NCI-H1092 treated with DMSO at 0.1 percent for 48 hours (cell line): ENCODE results near the gene FGFBP1.

ENCODE experiments used
- DNase-seq: peaks from one replicate; lab custom pipeline; 2025; lab: John Stamatoyannopoulos, UW

Gene FGFBP1

DNA sequence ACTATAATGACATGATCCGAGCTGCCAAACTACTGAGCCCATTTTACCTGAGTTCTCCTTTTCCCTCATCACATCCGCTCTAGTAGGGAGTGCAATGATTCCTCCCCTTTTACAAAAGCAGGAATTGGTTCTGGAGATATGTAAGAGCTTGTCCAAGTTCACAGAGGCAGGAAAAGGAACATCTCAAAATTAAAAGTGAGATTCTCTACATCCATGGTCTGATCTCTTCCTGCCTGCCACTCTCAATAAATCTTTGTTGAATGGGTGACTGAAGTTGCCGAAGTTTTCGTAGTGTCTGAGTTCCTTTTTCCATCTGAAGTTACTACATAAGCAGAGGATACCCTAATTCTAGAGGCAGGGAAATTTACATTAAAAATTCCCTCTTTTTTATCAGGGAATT lies at the start of gene FGFBP1:
Gene FGFBP1, minus strand, starts transcription at position 101 of the 400 bp plus-strand sequence. CDS start 2,108 bp downstream, outside the sequence.
- DNase-seq: no peak

DNA sequence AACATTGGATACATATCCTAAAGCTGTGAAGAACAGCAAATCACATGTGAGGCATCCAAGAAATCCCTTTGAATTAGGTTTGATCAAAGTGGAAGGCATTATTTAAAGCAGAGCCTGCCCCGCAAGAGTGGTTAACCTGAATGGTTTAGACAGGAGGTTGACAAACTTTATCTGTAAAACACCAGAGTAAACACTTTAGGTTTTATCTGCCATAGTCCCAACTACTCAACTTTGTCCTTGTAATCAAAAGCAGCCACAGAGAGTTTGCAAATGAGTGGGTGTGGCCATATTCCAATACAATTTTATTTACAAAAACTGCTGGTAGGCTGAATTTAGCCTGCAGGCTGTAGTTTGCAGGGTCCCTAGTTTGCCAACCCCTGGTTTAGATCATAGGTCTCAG lies 49.7 kb upstream of the FGFBP1 start:
- no peak for DNase-seq

GRCh38 chr4:15986907-15987306 lies 48.4 kb upstream of the FGFBP1 start:
- no peak for DNase-seq

- no peak for DNase-seq
Observed at GRCh38 chr4:15983610-15984009, 45.1 kb upstream of the FGFBP1 start.

- no peak for DNase-seq
Observed at GRCh38 chr4:15982842-15983524, 44.4 kb upstream of the FGFBP1 start.

DNA sequence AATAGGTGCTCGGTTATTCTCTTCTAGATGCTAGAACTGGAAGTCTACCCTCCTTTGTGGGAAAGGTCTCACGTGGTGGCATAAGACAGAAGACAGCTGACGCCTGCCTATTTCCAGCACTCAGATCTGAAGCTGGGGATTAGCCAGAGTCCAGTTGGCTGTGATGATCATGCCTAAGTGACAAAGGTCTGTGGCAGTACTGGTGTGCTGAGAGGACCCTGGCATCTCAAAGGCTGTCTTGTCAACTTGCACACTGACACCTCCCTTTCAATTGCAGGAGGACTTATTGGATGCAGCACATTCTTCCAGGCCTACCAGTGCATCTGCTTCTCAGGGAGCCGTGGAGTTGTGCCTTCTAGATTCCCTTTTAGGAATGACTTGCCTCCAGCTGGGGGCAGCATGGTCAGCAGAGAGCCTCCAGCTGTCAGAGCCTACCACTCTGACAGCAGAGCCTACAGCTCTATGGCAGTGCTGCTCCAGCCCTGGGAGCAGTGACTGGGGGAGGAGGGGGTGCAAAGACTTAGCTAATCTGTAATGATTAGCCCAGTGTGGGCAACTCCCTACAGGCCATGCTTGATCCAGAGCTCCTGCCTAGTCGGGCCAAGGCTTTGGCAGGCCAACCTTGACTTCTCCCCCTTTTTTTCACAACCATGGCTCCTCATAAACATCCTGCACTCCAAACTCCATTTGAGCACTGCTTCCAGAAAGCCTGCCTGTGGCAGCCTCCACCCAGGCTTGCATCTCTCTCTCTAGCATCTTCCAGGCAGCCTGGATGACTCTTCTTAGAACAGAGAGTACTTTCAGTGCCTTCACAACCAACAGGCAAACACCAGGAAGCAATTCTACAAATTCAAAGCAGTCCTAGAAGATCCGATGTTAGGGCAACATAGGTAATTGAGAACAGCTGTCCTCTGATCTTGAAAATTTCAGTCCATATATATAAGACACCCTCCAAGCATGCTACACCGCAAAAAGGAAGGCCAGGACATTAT lies 38.2 kb upstream of the FGFBP1 start:
- DNase-seq: no peak

- DNase-seq: no peak
Observed at GRCh38 chr4:15971068-15971801, 32.7 kb upstream of the FGFBP1 start.

DNA sequence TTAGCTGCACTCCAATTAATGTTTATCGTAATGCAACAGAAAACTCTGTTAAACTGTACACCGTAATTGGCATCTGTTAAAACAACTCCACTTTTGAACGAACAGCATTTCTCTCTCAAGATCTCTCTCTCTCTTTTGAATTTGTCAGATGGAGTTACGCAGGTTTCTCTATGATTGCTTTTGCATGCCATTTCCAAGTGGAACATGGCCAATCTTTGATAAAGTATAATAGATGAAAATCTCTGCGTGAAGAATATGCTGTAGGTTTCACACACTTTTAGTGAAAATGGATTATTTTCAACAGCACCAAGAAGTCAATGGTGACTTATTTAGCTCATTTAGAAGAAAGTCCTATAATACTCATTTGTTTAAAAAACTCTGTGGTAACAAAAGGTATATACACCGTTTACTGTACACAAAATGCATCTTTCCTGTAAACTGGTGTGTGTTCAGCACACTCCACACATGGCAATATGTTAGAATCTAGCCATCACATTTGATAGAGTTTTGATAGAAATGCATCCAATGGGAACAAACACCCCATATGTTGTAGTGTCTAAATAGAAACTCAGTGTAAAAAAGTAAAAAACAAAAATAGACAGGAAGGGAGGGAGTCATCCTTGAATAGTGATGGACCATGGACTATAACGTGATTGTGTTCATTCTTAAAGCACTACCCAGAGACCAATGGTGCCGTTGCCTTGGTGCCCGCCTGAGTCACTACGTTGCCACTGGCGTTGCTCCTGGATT lies 30.2 kb upstream of the FGFBP1 start:
- DNase-seq: no peak

DNA sequence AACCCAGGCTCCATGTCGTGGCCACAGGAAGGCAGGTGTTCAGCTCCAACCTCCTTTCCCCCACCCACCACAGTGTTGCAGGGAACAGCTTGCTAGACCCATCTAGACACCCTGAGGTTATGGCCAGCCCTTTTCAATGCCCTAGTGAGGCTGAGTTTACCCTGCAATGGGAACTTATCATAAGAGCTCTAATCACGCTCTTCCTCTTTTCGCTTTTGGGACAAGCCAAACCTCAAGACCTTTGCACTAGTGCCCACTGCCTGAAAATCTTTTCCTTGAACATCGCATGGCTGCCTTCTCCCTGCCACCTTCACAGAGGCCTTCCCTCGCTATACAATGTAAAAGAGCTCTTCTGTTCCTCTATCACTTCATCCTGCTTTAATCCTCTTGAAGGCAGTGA lies 26.8 kb upstream of the FGFBP1 start:
- no peak for DNase-seq

- no peak for DNase-seq
Observed at GRCh38 chr4:15964159-15964558, 25.6 kb upstream of the FGFBP1 start.

DNA sequence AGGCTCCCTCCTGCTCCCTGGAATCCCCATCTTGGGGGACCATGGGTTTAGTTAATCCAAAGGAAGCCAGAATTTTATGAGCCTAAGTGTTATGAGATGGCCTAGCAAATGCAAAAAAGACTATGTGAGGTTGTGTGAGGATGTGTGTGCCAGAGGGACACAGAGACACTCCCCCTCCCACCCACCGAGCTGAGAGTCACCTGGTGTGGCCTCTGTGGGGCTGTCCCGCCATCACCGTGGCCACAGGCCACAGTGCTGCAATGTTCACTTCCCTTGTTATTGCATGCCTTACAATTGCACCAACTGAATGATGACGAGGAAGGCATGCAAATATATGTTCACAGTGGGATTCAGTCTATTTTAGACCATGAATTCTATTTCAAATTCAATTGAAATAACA lies 25.0 kb upstream of the FGFBP1 start:
- DNase-seq: no peak

DNA sequence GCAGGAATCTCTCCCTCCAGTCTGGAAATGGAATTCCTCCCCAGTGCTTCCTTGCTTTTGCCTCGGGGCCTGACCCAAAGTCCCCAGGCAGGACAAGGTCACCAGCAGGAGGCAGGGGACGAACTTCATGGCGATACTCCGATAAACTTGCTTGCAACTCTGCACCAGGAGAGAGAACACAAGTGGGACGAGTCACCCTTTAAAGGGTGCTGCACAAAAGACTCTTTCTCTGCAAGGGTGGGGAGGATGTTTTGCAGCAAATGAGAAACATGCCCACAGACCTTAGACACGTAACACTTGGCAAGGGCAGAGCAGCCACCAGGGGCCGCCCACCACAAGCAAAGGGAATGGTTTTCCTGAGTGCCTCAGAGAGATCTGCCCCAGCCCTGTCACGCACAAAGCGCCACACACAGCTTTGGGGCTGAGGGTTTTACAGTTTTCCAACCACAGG lies 24.5 kb upstream of the FGFBP1 start, which contains the start of gene FGFBP2:
Gene FGFBP2, minus strand, starts transcription at position 175 of the 451 bp plus-strand sequence. Its CDS starts 46 bp downstream, at position 129.
- DNase-seq: peak; percentile 35

DNA sequence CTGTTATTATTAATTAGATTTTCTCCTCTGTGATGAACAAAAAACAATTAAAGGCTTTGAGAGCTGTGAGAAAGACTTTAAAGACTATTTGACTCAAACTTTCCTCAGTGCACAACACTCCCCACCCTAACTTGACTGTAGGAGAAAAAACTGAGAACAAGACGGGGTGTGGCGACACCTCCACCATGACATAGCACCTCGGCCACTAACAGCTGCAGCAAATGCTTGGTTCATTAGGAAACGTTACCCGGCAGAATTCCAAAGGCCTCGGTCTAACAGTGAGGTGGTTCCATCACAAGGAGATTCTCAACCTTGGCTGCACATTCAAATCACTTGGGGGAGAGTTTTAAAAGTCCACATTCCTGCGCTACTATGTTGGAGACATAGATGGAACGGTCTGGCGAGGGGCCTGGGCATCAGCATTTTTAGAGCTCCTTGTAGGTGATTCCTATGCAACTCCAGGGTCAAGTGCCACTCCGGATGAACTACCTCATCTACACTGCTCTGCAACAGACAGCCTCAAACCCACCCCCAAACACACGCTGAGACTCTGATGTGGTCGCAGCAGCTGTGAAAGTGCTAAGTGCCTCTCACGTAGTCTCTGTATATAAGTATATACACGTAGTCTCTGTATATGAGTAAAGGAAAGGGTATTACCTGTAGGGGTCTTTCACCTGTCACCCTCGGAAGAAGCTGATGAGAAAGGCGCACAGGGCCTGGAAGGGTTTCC lies 23.4 kb upstream of the FGFBP1 start:
- DNase-seq: no peak

DNA sequence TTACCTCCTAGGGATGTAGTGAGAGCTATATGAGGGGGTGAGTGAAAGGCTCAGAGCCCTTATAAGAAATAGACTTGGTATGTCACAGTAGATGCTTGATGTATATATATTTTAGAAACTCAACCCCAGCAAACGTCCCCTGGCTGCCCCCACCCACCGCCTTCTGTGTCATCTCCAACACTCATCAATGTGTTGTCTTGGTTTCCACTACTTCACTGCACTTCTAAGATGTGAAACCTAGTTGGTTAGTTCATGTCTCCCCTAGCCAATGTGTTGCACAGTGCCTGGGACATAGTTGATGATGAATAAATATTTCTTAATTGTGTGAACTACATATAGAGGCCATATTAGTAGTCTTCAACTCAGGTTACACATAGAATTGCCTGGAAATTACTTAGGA lies 20.0 kb upstream of the FGFBP1 start:
- no peak for DNase-seq

GRCh38 chr4:15956179-15956850 lies 17.8 kb upstream of the FGFBP1 start:
- peak; percentile 51 for DNase-seq

DNA sequence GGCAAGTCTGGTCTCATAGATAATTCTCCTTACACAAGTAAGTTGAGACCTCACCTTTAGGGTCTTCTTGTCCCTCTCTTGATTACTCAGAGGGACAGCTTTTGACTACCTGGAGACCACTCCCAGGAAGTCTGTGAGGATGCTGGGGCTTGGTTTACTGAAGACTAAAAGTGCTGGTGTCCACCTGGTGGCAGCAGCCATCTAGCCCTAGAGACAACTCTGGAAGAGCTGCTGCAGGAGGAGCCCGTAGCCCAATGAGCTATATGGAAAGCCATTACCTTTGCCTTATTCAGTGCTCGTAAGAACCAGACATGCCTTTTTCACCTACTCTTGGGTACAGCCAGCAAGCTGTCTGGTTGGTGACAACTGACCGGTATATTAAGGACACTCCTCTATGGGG lies 17.1 kb upstream of the FGFBP1 start:
- DNase-seq: no peak

GRCh38 chr4:15953625-15954024 lies 15.1 kb upstream of the FGFBP1 start:
- DNase-seq: no peak

DNA sequence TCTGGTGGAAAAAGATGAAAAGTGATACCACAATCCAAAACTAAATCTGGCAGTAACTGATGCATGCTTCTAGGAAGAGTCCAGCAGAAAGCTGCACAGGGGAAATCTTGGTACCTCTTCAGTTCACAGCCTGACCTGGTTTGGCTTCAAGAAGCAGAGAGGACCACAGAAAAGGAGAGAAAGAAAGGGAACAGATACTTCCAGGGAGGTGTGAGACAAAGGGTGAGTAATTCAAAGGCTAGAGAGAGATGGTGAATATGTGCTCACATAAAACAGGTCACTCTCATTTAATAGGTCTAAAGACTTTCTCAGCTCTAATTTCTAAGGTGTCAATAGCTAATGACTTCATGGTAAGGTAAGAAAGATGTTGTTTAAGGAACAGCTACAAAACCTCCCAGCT lies 13.2 kb upstream of the FGFBP1 start:
- no peak for DNase-seq

- DNase-seq: no peak
Observed at GRCh38 chr4:15948826-15949225, 10.3 kb upstream of the FGFBP1 start.

DNA sequence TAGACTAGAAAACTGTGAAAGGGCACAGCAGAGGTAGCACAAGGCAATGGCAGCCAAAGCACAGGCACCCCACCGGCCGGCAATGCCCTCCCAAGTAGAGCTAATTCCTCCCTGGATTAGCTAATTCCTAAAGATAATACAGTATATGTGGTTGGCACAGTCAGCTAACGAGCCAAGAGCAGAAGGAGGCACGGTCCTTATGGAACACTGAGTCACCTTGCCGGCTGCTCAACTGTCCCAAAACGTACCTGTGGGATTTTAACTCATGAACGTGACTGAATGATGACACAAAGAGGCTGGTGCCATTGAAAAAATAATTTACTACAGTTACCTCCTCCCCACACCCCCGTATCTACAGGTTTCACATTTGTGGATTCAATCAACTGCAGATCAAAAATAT lies 9.1 kb upstream of the FGFBP1 start:
- no peak for DNase-seq
